OCI-LY1 (cell line): ENCODE data around the gene CETP.

Source experiments
- H2AFZ ChIP-seq: fragments of 200-600 bp; sonication (generic), shearing (Covaris generic); 2 replicates; pipeline ENCODE4 v1.6.0; 2014; ENCODE audit warnings: antibody characterized with exemption, mild to moderate bottlenecking, low read length
- H3F3A ChIP-seq: fragments of 200-600 bp; sonication (generic), shearing (Covaris generic); 2 replicates; pipeline ENCODE4 v1.6.0; 2014; ENCODE audit warnings: mild to moderate bottlenecking, antibody characterized with exemption, low read length, moderate library complexity; ENCODE audit not compliant: insufficient read depth
- H3K27ac ChIP-seq: fragments of 200-600 bp; sonication (generic); 2 replicates; pipeline ENCODE4 v1.5.1; 2014; ENCODE audit warnings: low read length, mixed run types, mild to moderate bottlenecking, low read depth; ENCODE audit not compliant: poor library complexity, severe bottlenecking
- H3K27me3 ChIP-seq: fragments of 200-600 bp; sonication (generic); 2 replicates; pipeline ENCODE4 v1.6.0; 2014; ENCODE audit warnings: antibody characterized with exemption, mild to moderate bottlenecking, low read length, moderate library complexity; ENCODE audit not compliant: insufficient read depth
- H3K36me3 ChIP-seq: fragments of 200-600 bp; sonication (generic); 2 replicates; pipeline ENCODE4 v1.6.1; 2014; ENCODE audit warnings: mild to moderate bottlenecking, antibody characterized with exemption, low read length, moderate library complexity, mixed read lengths; ENCODE audit not compliant: insufficient read depth
- H3K4me1 ChIP-seq: fragments of 200-600 bp; sonication (generic); 2 replicates; pipeline ENCODE4 v1.5.1; 2014; ENCODE audit warnings: mild to moderate bottlenecking, low read length, moderate library complexity; ENCODE audit not compliant: insufficient read depth, severe bottlenecking
- H3K4me2 ChIP-seq: fragments of 200-600 bp; sonication (generic), shearing (Covaris generic); 2 replicates; pipeline ENCODE4 v1.6.1; 2014; ENCODE audit warnings: low read length
- H3K4me3 ChIP-seq: fragments of 200-600 bp; sonication (generic); 2 replicates; pipeline ENCODE4 v1.5.1; 2014; ENCODE audit warnings: low read length, low read depth, mild to moderate bottlenecking, mixed read lengths; ENCODE audit not compliant: poor library complexity, severe bottlenecking
- H3K79me2 ChIP-seq: fragments of 200-600 bp; shearing (Covaris generic); 2 replicates; pipeline ENCODE4 v1.6.1; 2016; ENCODE audit warnings: mixed run types, low read length, mixed read lengths; ENCODE audit not compliant: insufficient read depth
- H3K9ac ChIP-seq: fragments of 200-600 bp; sonication (generic), shearing (Covaris generic); 2 replicates; pipeline ENCODE4 v1.6.1; 2014; ENCODE audit warnings: mild to moderate bottlenecking, low read length, mixed read lengths
- H3K9me2 ChIP-seq: fragments of 200-600 bp; sonication (generic), shearing (Covaris generic); 2 replicates; pipeline ENCODE4 v1.6.1; 2014; ENCODE audit warnings: low read depth, mild to moderate bottlenecking, low read length, mixed read lengths
- H3K9me3 ChIP-seq: fragments of 200-600 bp; shearing (Covaris generic); 2 replicates; pipeline ENCODE4 v1.6.1; 2014; ENCODE audit warnings: low read length, mixed read lengths
- H4K20me1 ChIP-seq: fragments of 200-600 bp; sonication (generic), shearing (Covaris generic); 2 replicates; pipeline ENCODE4 v1.6.0; 2016; ENCODE audit warnings: mild to moderate bottlenecking, low read length; ENCODE audit not compliant: insufficient read depth
- CTCF ChIP-seq: fragments of 200-600 bp; sonication (generic), shearing (Covaris generic); IDR thresholded peaks from 2 replicates; pipeline ENCODE4 v1.5.1; 2017; ENCODE audit warnings: mild to moderate bottlenecking, antibody characterized with exemption, low read length, moderate library complexity, mixed read lengths
- EZH2 ChIP-seq: fragments of 200-600 bp; sonication (generic), shearing (Covaris generic); IDR thresholded peaks from 2 replicates; pipeline ENCODE4 v1.8.0; 2017; ENCODE audit warnings: borderline replicate concordance, mixed run types, mild to moderate bottlenecking, antibody characterized with exemption, low read length, moderate library complexity, mixed read lengths

The CETP gene

GRCh38 chr16:57013902-57014301 is 52.2 kb downstream of the CETP start:
- no peaks in the 10 kb centered on the region for H3K4me1 ChIP-seq
- no peak overlapping the region for H3K4me2 ChIP-seq
- H3F3A ChIP-seq, result no peaks in the 10 kb centered on the region
- no peak overlapping the region for H3K4me3 ChIP-seq
- no peak overlapping the region for H3K27ac ChIP-seq
- no peaks in the 10 kb centered on the region for H3K79me2 ChIP-seq
- H3K36me3 ChIP-seq, result no peaks in the 10 kb centered on the region
- TF ChIP-seq CTCF (no peak), EZH2 (no peak)
- no peak overlapping the region for H3K9ac ChIP-seq
- H4K20me1 ChIP-seq, result no peaks in the 10 kb centered on the region
- H3K27me3 ChIP-seq, result no peaks in the 10 kb centered on the region
- no peak overlapping the region for H2AFZ ChIP-seq
- H3K9me2 ChIP-seq, result no peaks in the 10 kb centered on the region
- 0 out of 2 replicates have a peak, but pooled peaks cover 3% of the 10 kb centered on the region for H3K9me3 ChIP-seq

GRCh38 chr16:57016301-57016700 is 54.6 kb downstream of the CETP start:
- TF ChIP-seq EZH2 (no peak), CTCF (no peak)
- no peak overlapping the region for H3K4me3 ChIP-seq
- no peak overlapping the region for H2AFZ ChIP-seq
- H3K9me2 ChIP-seq, result no peaks in the 10 kb centered on the region
- H3K9me3 ChIP-seq, result 0 out of 2 replicates have a peak, but pooled peaks cover 3% of the 10 kb centered on the region
- H3K9ac ChIP-seq, result no peak overlapping the region
- H3K79me2 ChIP-seq, result no peaks in the 10 kb centered on the region
- no peaks in the 10 kb centered on the region for H3K4me1 ChIP-seq
- H4K20me1 ChIP-seq, result no peaks in the 10 kb centered on the region
- H3K4me2 ChIP-seq, result no peak overlapping the region
- no peak overlapping the region for H3K27ac ChIP-seq
- no peaks in the 10 kb centered on the region for H3K36me3 ChIP-seq
- H3F3A ChIP-seq, result no peaks in the 10 kb centered on the region
- H3K27me3 ChIP-seq, result peaks cover 6% of the 10 kb centered on the region; the same call in 1 of the 2 replicates

GRCh38 chr16:57016831-57017230 is 55.1 kb downstream of the CETP start:
- Histone ChIP-seq H3K27me3 (peaks cover 6% of the 10 kb centered on the region; the same call in 1 of the 2 replicates), H3K9me3 (0 out of 2 replicates have a peak, but pooled peaks cover 3% of the 10 kb centered on the region), H4K20me1 (no peaks in the 10 kb centered on the region), H3K79me2 (no peaks in the 10 kb centered on the region), H3K27ac (no peak overlapping the region), H3K9me2 (no peaks in the 10 kb centered on the region), H3K4me3 (no peak overlapping the region), H3K4me2 (no peak overlapping the region), H3K4me1 (no peaks in the 10 kb centered on the region), H3F3A (no peaks in the 10 kb centered on the region), H2AFZ (no peak overlapping the region), H3K36me3 (no peaks in the 10 kb centered on the region), H3K9ac (no peak overlapping the region)
- TF ChIP-seq CTCF, result no peak
